GM23338 (cell line): ENCODE measurements around the gene MEP1A. TPM values are rescaled to one million over a fixed set of nuclear protein-coding genes. Genes with fewer than 3 reads are reported as not detected.

Experiments
- ATAC-seq: fragments of 200-7000 bp; cut with Tn5 transposase; 3 replicates; pipeline ENCODE4 v1.9.1; 2020
- DNase-seq: peaks from one replicate; pipeline ENCODE4 v3.0.0-alpha.2; 2015; ENCODE audit warnings: low spot score
- H2AFZ ChIP-seq: fragments of 200-600 bp; sonication (generic); 2 replicates; pipeline ENCODE4 v1.8.0; 2016; ENCODE audit warnings: antibody characterized with exemption, mild to moderate bottlenecking, moderate library complexity
- H3F3A ChIP-seq: fragments of 200-600 bp; sonication (generic); replicated peaks from 2 replicates; pipeline ENCODE4 v1.8.0; 2017; ENCODE audit warnings: antibody characterized with exemption, mixed run types, low read depth
- H3K27ac ChIP-seq: fragments of 200-600 bp; sonication (generic); 2 replicates; pipeline ENCODE4 v1.6.1; 2016; ENCODE audit warnings: low read depth
- H3K27me3 ChIP-seq: fragments of 200-600 bp; sonication (generic); 2 replicates; pipeline ENCODE4 v1.8.0; 2016; ENCODE audit warnings: mild to moderate bottlenecking, mixed run types, moderate library complexity; ENCODE audit not compliant: insufficient read depth
- H3K36me3 ChIP-seq: fragments of 200-600 bp; sonication (generic); 2 replicates; pipeline ENCODE4 v1.8.0; 2016; ENCODE audit warnings: mild to moderate bottlenecking; ENCODE audit not compliant: insufficient read depth
- H3K4me1 ChIP-seq: fragments of 200-600 bp; sonication (generic); 2 replicates; pipeline ENCODE4 v1.8.0; 2016; ENCODE audit warnings: mild to moderate bottlenecking, moderate library complexity; ENCODE audit not compliant: insufficient read depth
- H3K4me2 ChIP-seq: fragments of 200-600 bp; sonication (generic); 2 replicates; pipeline ENCODE4 v1.7.1; 2017; ENCODE audit warnings: mixed run types
- H3K4me3 ChIP-seq: fragments of 200-600 bp; sonication (generic); 2 replicates; pipeline ENCODE4 v1.6.1; 2016; ENCODE audit warnings: mixed run types
- H3K79me2 ChIP-seq: fragments of 200-600 bp; sonication (generic); replicated peaks from 2 replicates; pipeline ENCODE4 v1.8.0; 2017; ENCODE audit warnings: mild to moderate bottlenecking; ENCODE audit not compliant: insufficient read depth
- H3K9me2 ChIP-seq: fragments of 200-600 bp; sonication (generic); 2 replicates; pipeline ENCODE4 v1.8.0; 2017; ENCODE audit not compliant: insufficient read depth
- H4K20me1 ChIP-seq: fragments of 200-600 bp; sonication (generic); replicated peaks from 2 replicates; pipeline ENCODE4 v1.8.0; 2017; ENCODE audit warnings: mild to moderate bottlenecking; ENCODE audit not compliant: insufficient read depth
- H3K27ac Mint-ChIP-seq: 2 replicates; pipeline ENCODE4 v1.8.0; 2020; ENCODE audit warnings: inconsistent platforms, mild to moderate bottlenecking, moderate library complexity, mixed read lengths
- H3K27me3 Mint-ChIP-seq: 3 replicates; pipeline ENCODE4 v1.8.0; 2022; ENCODE audit warnings: low read depth, mild to moderate bottlenecking, moderate library complexity, mixed read lengths, inconsistent platforms; ENCODE audit not compliant: insufficient read depth, poor library complexity
- H3K36me3 Mint-ChIP-seq: 3 replicates; pipeline ENCODE4 v1.8.0; 2021; ENCODE audit warnings: low read depth, mild to moderate bottlenecking, inconsistent platforms, moderate library complexity, mixed read lengths
- H3K4me1 Mint-ChIP-seq: 3 replicates; pipeline ENCODE4 v1.8.0; 2020; ENCODE audit warnings: mild to moderate bottlenecking, inconsistent platforms, mixed read lengths
- H3K4me3 Mint-ChIP-seq: 3 replicates; pipeline ENCODE4 v1.8.0; 2021; ENCODE audit warnings: moderate library complexity, mild to moderate bottlenecking, inconsistent platforms, mixed read lengths
- H3K9me3 Mint-ChIP-seq: 3 replicates; pipeline ENCODE4 v1.8.0; 2020; ENCODE audit warnings: moderate library complexity, mild to moderate bottlenecking, inconsistent platforms, mixed read lengths
- CREB1 ChIP-seq: fragments of 250-450 bp; sonication (Bioruptor Pico); IDR thresholded peaks from 2 replicates; pipeline ENCODE4 v1.5.0; 2020; ENCODE audit warnings: low read depth, mild to moderate bottlenecking, moderate library complexity
- ETS1 ChIP-seq: IDR thresholded peaks from 2 replicates; pipeline ENCODE4 v1.6.1; 2016; ENCODE audit warnings: antibody characterized with exemption
- EZH2 ChIP-seq: fragments of 200-600 bp; sonication (generic); IDR thresholded peaks from one replicate; pipeline ENCODE4 v1.8.0; 2017; ENCODE audit warnings: antibody characterized with exemption, mild to moderate bottlenecking, low read depth; ENCODE audit not compliant: unreplicated experiment
- NANOG ChIP-seq: IDR thresholded peaks from 2 replicates; pipeline ENCODE4 v1.6.1; 2016; ENCODE audit warnings: antibody characterized with exemption, borderline replicate concordance
- POLR2AphosphoS5 ChIP-seq: IDR thresholded peaks from 2 replicates; pipeline ENCODE4 v1.6.1; 2016; ENCODE audit warnings: antibody characterized with exemption, low read depth
- REST ChIP-seq: IDR thresholded peaks from one replicate; pipeline ENCODE4 v1.6.1; 2018; ENCODE audit warnings: antibody characterized with exemption; ENCODE audit not compliant: unreplicated experiment
- ZNF114 ChIP-seq: fragments of 250-450 bp; sonication (Bioruptor Pico); IDR thresholded peaks from 2 replicates; pipeline ENCODE4 v1.5.0; 2020; ENCODE audit warnings: mild to moderate bottlenecking, moderate library complexity
- ZNF462 ChIP-seq: fragments of 250-450 bp; sonication (Bioruptor Pico); IDR thresholded peaks from 2 replicates; pipeline ENCODE4 v1.5.0; 2020; ENCODE audit warnings: mild to moderate bottlenecking, moderate library complexity
- polyA plus RNA-seq: library from polyadenylated mRNA; unstranded; fragments of >200 nt; fragmentation: Nextera tagmentation; extraction: Ambion mirVana; gene quantifications from 2 replicates; pipeline ENCODE4 v1.2.1, GENCODE V29; 2016
- total RNA-seq: library from RNA; depleted of rRNA; stranded (reverse); fragments of >200 nt; shearing (Covaris generic); gene quantifications from 2 replicates; pipeline ENCODE4 v1.2.3, GENCODE V29; 2014

Gene MEP1A
- total and polyA plus RNA-seq, 2 experiments from 2014 or later = not detected

GRCh38 chr6:46865221-46865620, 72.0 kb downstream of the MEP1A start:
- H4K20me1 ChIP-seq = no peaks in the 10 kb centered on the region
- H3F3A ChIP-seq = no peaks in the 10 kb centered on the region
- peaks cover 9% of the 10 kb centered on the region; the same call in 1 of the 2 replicates for H3K9me2 ChIP-seq
- no peaks in the 10 kb centered on the region for H3K36me3 ChIP-seq
- Mint-ChIP-seq H3K36me3 (no peaks in the 10 kb centered on the region), H3K4me3 (no peak overlapping the region), H3K4me1 (peaks cover 17% of the 10 kb centered on the region), H3K27ac (no peak overlapping the region), H3K9me3 (no peaks in the 10 kb centered on the region), H3K27me3 (peaks cover 1% of the 10 kb centered on the region)
- H2AFZ ChIP-seq = no peak overlapping the region
- ATAC-seq (no peak), DNase-seq (no peak)
- peaks cover 12% of the 10 kb centered on the region for H3K4me1 ChIP-seq
- no peak overlapping the region for H3K4me3 ChIP-seq
- H3K27ac ChIP-seq = no peak overlapping the region
- H3K4me2 ChIP-seq = 0 out of 2 replicates have a peak overlapping the region, but pooled peaks have one; percentile 15
- no peaks in the 10 kb centered on the region for H3K79me2 ChIP-seq
- no peak for TF ChIP-seq ZNF114 (CRISPR knock-in tag)
- no peak for TF ChIP-seq EZH2
- TF ChIP-seq NANOG = no peak
- no peak for TF ChIP-seq ETS1
- TF ChIP-seq CREB1 = no peak
- no peaks in the 10 kb centered on the region for H3K27me3 ChIP-seq

- Histone ChIP-seq H3K27ac (no peak overlapping the region), H3K27me3 (no peaks in the 10 kb centered on the region), H3K4me1 (peaks cover 12% of the 10 kb centered on the region), H3K4me2 (no peak overlapping the region), H3K4me3 (no peak overlapping the region), H3F3A (no peaks in the 10 kb centered on the region), H2AFZ (no peak overlapping the region), H3K79me2 (no peaks in the 10 kb centered on the region), H3K9me2 (0 out of 2 replicates have a peak, but pooled peaks cover 9% of the 10 kb centered on the region), H4K20me1 (no peaks in the 10 kb centered on the region), H3K36me3 (no peaks in the 10 kb centered on the region)
- DNase-seq (no peak), ATAC-seq (no peak)
- Mint-ChIP-seq H3K9me3 (no peaks in the 10 kb centered on the region), H3K27me3 (peaks cover 3% of the 10 kb centered on the region), H3K4me3 (no peak overlapping the region), H3K27ac (no peak overlapping the region), H3K36me3 (no peaks in the 10 kb centered on the region), H3K4me1 (peaks cover 22% of the 10 kb centered on the region)
- no peak for TF ChIP-seq REST
- no peak for TF ChIP-seq ETS1
- TF ChIP-seq ZNF462 = no peak
- no peak for TF ChIP-seq NANOG
- TF ChIP-seq POLR2AphosphoS5 = no peak
Measured at GRCh38 chr6:46867411-46867810, 74.2 kb downstream of the MEP1A start.
